H9 (cell line): Measurements from ENCODE around the gene ATP2A2. TPM values are rescaled to one million over a fixed set of nuclear protein-coding genes. Genes with fewer than 3 reads are reported as not detected.

Source experiments
- DNase-seq: peaks from one replicate; pipeline ENCODE4 v3.0.0-alpha.2; 2017
- H2AFZ ChIP-seq: one replicate; pipeline ENCODE4 v1.6.1; 2013; ENCODE audit warnings: mild to moderate bottlenecking, low read length, control low read depth, moderate library complexity
- H2AK5ac ChIP-seq: 2 replicates; pipeline ENCODE4 v1.6.1; 2013; ENCODE audit warnings: low read length, control low read depth, mixed read lengths; ENCODE audit not compliant: insufficient read length
- H2BK120ac ChIP-seq: one replicate; pipeline ENCODE4 v1.6.1; 2013; ENCODE audit warnings: low read depth, mild to moderate bottlenecking, low read length, control low read depth, inconsistent platforms; ENCODE audit not compliant: poor library complexity, severe bottlenecking
- H2BK12ac ChIP-seq: 2 replicates; pipeline ENCODE4 v1.6.1; 2013; ENCODE audit warnings: low read length, control low read depth, mixed read lengths, low read depth; ENCODE audit not compliant: insufficient read length
- H2BK15ac ChIP-seq: 2 replicates; pipeline ENCODE4 v1.6.1; 2013; ENCODE audit warnings: low read depth, low read length, control low read depth
- H2BK20ac ChIP-seq: one replicate; pipeline ENCODE4 v1.6.1; 2013; ENCODE audit warnings: low read depth, mild to moderate bottlenecking, low read length, control low read depth, inconsistent platforms; ENCODE audit not compliant: poor library complexity, severe bottlenecking
- H2BK5ac ChIP-seq: 2 replicates; pipeline ENCODE4 v1.6.1; 2013; ENCODE audit warnings: low read length, control low read depth, mixed read lengths; ENCODE audit not compliant: insufficient read length
- H3K14ac ChIP-seq: 2 replicates; pipeline ENCODE4 v1.6.1; 2013; ENCODE audit warnings: low read length, control low read depth; ENCODE audit not compliant: insufficient read depth
- H3K18ac ChIP-seq: 2 replicates; pipeline ENCODE4 v1.6.1; 2013; ENCODE audit warnings: low read depth, mild to moderate bottlenecking, mixed read lengths, low read length, control low read depth; ENCODE audit not compliant: insufficient read length
- H3K23ac ChIP-seq: 2 replicates; pipeline ENCODE4 v1.6.1; 2013; ENCODE audit warnings: low read length, control low read depth, mixed read lengths, low read depth; ENCODE audit not compliant: insufficient read length
- H3K23me2 ChIP-seq: 2 replicates; pipeline ENCODE4 v1.6.1; 2013; ENCODE audit warnings: low read depth, mild to moderate bottlenecking, mixed read lengths, low read length, control low read depth; ENCODE audit not compliant: insufficient read length, poor library complexity, severe bottlenecking
- H3K27ac ChIP-seq: 2 replicates; pipeline ENCODE4 v1.5.1; 2013; ENCODE audit warnings: low read length, control low read depth, mixed read lengths, low read depth; ENCODE audit not compliant: insufficient read length
- H3K27me3 ChIP-seq: 2 replicates; pipeline ENCODE4 v1.6.1; 2013; ENCODE audit warnings: low read length, control low read depth, inconsistent platforms; ENCODE audit not compliant: insufficient read depth
- H3K4ac ChIP-seq: 2 replicates; pipeline ENCODE4 v1.6.1; 2013; ENCODE audit warnings: low read depth, mild to moderate bottlenecking, control low read depth, inconsistent platforms, low read length, moderate library complexity
- H3K4me1 ChIP-seq: 2 replicates; pipeline ENCODE4 v1.6.1; 2013; ENCODE audit warnings: low read length, control low read depth, inconsistent platforms; ENCODE audit not compliant: insufficient read depth
- H3K4me2 ChIP-seq: 2 replicates; pipeline ENCODE4 v1.6.1; 2013; ENCODE audit warnings: low read length, control low read depth, mixed read lengths; ENCODE audit not compliant: insufficient read length, insufficient read depth
- H3K56ac ChIP-seq: 2 replicates; pipeline ENCODE4 v1.6.1; 2013; ENCODE audit warnings: low read depth, mild to moderate bottlenecking, mixed read lengths, low read length, control low read depth; ENCODE audit not compliant: insufficient read length
- H3K79me1 ChIP-seq: 2 replicates; pipeline ENCODE4 v1.6.1; 2013; ENCODE audit warnings: low read depth, mild to moderate bottlenecking, moderate library complexity, low read length, control low read depth, inconsistent platforms; ENCODE audit not compliant: insufficient read depth, poor library complexity, severe bottlenecking
- H3K79me2 ChIP-seq: 2 replicates; pipeline ENCODE4 v1.6.1; 2013; ENCODE audit warnings: low read length, control low read depth, inconsistent platforms; ENCODE audit not compliant: insufficient read depth
- H3K9ac ChIP-seq: 2 replicates; pipeline ENCODE4 v1.6.1; 2013; ENCODE audit warnings: low read length, control low read depth, mixed read lengths; ENCODE audit not compliant: insufficient read length; ENCODE audit errors: extremely low read depth
- H3K9me3 ChIP-seq: one replicate; pipeline ENCODE4 v1.6.1; 2013; ENCODE audit warnings: low read depth, low read length, inconsistent platforms; ENCODE audit not compliant: control insufficient read depth
- H3T11ph ChIP-seq: one replicate; pipeline ENCODE4 v1.6.1; 2013; ENCODE audit warnings: mild to moderate bottlenecking, low read length, control low read depth, inconsistent platforms
- H4K20me1 ChIP-seq: one replicate; pipeline ENCODE4 v1.6.1; 2013; ENCODE audit not compliant: control insufficient read depth, insufficient read length, insufficient read depth
- H4K5ac ChIP-seq: 2 replicates; pipeline ENCODE4 v1.6.1; 2013; ENCODE audit warnings: low read depth, mild to moderate bottlenecking, mixed read lengths, low read length, control low read depth; ENCODE audit not compliant: insufficient read length
- H4K8ac ChIP-seq: replicated peaks from 2 replicates; pipeline ENCODE4 v1.6.1; 2013; ENCODE audit warnings: low read length, control low read depth, mixed read lengths, low read depth; ENCODE audit not compliant: insufficient read length
- H4K91ac ChIP-seq: 2 replicates; pipeline ENCODE4 v1.6.1; 2013; ENCODE audit warnings: low read depth, mild to moderate bottlenecking, moderate library complexity, mixed read lengths, low read length, control low read depth; ENCODE audit not compliant: insufficient read length
- H3K27ac Mint-ChIP-seq, 3 experiments: 2 replicates in 2 of 3; 3 replicates in 1 of 3; pipeline ENCODE4 v1.8.0; 2020 to 2021; ENCODE audit warnings: mixed read lengths in 3 of 3, mild to moderate bottlenecking in 1 of 3, moderate library complexity in 1 of 3
- H3K27me3 Mint-ChIP-seq: 2 replicates; pipeline ENCODE4 v1.8.0; 2021; ENCODE audit warnings: low read depth, mild to moderate bottlenecking, moderate library complexity, mixed read lengths
- H3K36me3 Mint-ChIP-seq, 3 experiments: 2 replicates in 2 of 3; 3 replicates in 1 of 3; pipeline ENCODE4 v1.8.0; 2020 to 2021; ENCODE audit warnings: low read depth in 3 of 3, mixed read lengths in 3 of 3; ENCODE audit not compliant: insufficient read depth in 1 of 3
- H3K4me1 Mint-ChIP-seq, 2 experiments: 2 replicates each; pipeline ENCODE4 v1.8.0; 2020; ENCODE audit warnings: mixed read lengths in 2 of 2
- H3K4me3 Mint-ChIP-seq, 2 experiments: 2 replicates in 1 of 2; 3 replicates in 1 of 2; pipeline ENCODE4 v1.8.0; 2020 to 2021; ENCODE audit warnings: mild to moderate bottlenecking in 2 of 2, mixed read lengths in 2 of 2, moderate library complexity in 1 of 2
- H3K9me3 Mint-ChIP-seq, 2 experiments: 2 replicates in 1 of 2; 3 replicates in 1 of 2; pipeline ENCODE4 v1.8.0; 2020; ENCODE audit warnings: mild to moderate bottlenecking in 2 of 2, mixed read lengths in 2 of 2, moderate library complexity in 1 of 2
- WGBS: extraction: QIAGEN DNeasy Blood & Tissue Kit; methylation state at CpG from one replicate; pipeline ENCODE4 v1.1.7; 2013; ENCODE audit warnings: missing lambda C conversion rate, low lambda C conversion rate, mixed read lengths; ENCODE audit not compliant: insufficient read length; ENCODE audit errors: extremely low coverage; 5-methylcytosine and 5-hydroxymethylcytosine counted together
- total RNA-seq: library from RNA; stranded (reverse); gene quantifications from 2 replicates; pipeline ENCODE4 v1.2.1, GENCODE V29; 2021
- TF ChIP-seq, protein P1 (sequence below): fragments of 200-600 bp; sonication (generic); conservative IDR thresholded peaks from 3 replicates; pipeline ENCODE4 v1.8.0; 2021; ENCODE audit warnings: antibody characterized with exemption, mild to moderate bottlenecking

ATP2A2 gene
- total RNA-seq, 1 experiment from 2014 or later = 257 TPM

- peaks cover 2 to 8% of the 10 kb centered on the region in 2 experiments; a peak in 3 of 4 replicates for H3K4me1 Mint-ChIP-seq
- Histone ChIP-seq H2BK5ac (no peak overlapping the region), H3T11ph (no peak overlapping the region), H4K8ac (no peak overlapping the region), H4K91ac (no peak overlapping the region), H3K79me2 (no peaks in the 10 kb centered on the region), H3K56ac (no peak overlapping the region), H3K4ac (no peak overlapping the region), H3K4me2 (no peak overlapping the region), H3K79me1 (no peaks in the 10 kb centered on the region), H2AFZ (no peak overlapping the region), H3K27ac (no peak overlapping the region), H2BK20ac (no peak overlapping the region), H2BK12ac (no peak overlapping the region), H2BK15ac (no peak overlapping the region), H3K23me2 (peaks cover 3% of the 10 kb centered on the region), H3K4me1 (no peaks in the 10 kb centered on the region), H3K23ac (no peak overlapping the region), H3K14ac (no peak overlapping the region), H4K5ac (no peak overlapping the region), H3K18ac (no peak overlapping the region), H2AK5ac (no peak overlapping the region), H4K20me1 (no peaks in the 10 kb centered on the region), H3K9me3 (no peaks in the 10 kb centered on the region), H3K9ac (no peak overlapping the region), H2BK120ac (no peak overlapping the region), H3K27me3 (no peaks in the 10 kb centered on the region)
- no peaks in the 10 kb centered on the region for H3K27me3 Mint-ChIP-seq
- WGBS = no CpG with 5 or more reads among the region's 15 CpGs
- peaks cover 83 to 100% (median 99%) of the 10 kb centered on the region in 3 experiments; a peak in 6 of 7 replicates for H3K36me3 Mint-ChIP-seq
- no peak overlapping the region; a peak in 1 of 7 replicates for H3K27ac Mint-ChIP-seq
- no peaks in the 10 kb centered on the region for H3K9me3 Mint-ChIP-seq
- no peak overlapping the region for H3K4me3 Mint-ChIP-seq
- TF ChIP-seq, protein P1, sequence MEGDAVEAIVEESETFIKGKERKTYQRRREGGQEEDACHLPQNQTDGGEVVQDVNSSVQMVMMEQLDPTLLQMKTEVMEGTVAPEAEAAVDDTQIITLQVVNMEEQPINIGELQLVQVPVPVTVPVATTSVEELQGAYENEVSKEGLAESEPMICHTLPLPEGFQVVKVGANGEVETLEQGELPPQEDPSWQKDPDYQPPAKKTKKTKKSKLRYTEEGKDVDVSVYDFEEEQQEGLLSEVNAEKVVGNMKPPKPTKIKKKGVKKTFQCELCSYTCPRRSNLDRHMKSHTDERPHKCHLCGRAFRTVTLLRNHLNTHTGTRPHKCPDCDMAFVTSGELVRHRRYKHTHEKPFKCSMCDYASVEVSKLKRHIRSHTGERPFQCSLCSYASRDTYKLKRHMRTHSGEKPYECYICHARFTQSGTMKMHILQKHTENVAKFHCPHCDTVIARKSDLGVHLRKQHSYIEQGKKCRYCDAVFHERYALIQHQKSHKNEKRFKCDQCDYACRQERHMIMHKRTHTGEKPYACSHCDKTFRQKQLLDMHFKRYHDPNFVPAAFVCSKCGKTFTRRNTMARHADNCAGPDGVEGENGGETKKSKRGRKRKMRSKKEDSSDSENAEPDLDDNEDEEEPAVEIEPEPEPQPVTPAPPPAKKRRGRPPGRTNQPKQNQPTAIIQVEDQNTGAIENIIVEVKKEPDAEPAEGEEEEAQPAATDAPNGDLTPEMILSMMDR = no peak
- no peak for DNase-seq
These were observed 61.1 kb downstream of the ATP2A2 start for GRCh38 chr12:110342157-110342556.
